ENCODE data around the gene NACC2. TPM values are rescaled to one million over a fixed set of nuclear protein-coding genes. Genes with fewer than 3 reads are reported as not detected.

The NACC2 gene, protein sequence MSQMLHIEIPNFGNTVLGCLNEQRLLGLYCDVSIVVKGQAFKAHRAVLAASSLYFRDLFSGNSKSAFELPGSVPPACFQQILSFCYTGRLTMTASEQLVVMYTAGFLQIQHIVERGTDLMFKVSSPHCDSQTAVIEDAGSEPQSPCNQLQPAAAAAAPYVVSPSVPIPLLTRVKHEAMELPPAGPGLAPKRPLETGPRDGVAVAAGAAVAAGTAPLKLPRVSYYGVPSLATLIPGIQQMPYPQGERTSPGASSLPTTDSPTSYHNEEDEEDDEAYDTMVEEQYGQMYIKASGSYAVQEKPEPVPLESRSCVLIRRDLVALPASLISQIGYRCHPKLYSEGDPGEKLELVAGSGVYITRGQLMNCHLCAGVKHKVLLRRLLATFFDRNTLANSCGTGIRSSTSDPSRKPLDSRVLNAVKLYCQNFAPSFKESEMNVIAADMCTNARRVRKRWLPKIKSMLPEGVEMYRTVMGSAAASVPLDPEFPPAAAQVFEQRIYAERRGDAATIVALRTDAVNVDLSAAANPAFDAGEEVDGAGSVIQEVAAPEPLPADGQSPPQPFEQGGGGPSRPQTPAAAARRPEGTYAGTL
- 10 to 100 TPM; 15.0 to 35.2 (median 20.7) TPM for total RNA-seq

DNA sequence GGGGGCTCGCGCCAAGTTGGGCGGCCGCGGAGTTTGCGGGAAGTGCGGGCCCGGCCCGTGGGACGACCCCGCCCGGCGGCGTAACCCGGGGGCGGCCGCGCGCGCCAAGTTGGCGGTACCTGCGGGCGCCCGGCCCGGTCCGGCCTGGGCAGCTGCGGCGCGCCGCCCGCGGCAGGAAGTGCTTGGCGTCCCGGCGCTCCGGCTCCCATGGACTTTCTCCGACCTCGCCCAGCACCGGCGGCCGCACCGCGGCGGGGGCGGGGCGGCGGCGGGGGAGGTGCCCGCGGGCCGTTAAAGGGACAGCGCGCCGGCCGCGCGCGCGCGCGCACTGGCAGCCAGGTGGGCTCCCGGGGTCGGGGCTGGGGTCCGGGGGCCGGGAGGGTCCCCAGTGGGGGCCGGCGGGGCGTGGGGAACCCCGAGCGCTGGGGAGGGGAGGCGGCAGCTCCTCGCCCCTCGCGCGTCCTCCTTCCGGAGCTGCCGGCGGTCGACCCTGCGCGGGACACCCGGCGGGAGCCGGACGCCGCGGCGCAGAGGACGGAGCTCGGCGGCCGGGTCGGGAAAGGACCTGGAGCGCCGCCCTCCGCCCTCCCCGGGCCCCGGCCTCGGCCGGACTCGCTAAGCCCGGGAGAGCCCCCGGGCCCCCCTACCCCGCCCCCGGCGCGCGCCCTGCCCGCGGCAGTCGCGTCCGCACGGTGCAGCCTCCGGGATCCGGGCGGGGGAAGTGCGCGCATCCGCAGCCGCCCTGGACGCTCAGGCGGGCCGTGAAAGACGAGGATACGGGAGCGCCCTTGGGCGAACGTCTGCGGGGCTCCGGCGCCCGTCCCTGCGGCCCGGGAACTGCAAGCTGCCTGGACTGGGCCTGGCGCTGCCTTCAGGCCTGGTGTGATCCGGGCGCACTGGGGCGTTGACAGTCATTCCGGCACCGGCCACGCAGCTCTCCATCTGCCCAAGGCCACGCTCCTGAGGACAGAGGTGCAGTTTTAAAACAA is at the start of gene NACC2:
Gene NACC2, minus strand, starts transcription at position 220 of the 989 bp plus-strand sequence. CDS start 44,768 bp downstream, outside the sequence.
- TF ChIP-seq, protein P1, sequence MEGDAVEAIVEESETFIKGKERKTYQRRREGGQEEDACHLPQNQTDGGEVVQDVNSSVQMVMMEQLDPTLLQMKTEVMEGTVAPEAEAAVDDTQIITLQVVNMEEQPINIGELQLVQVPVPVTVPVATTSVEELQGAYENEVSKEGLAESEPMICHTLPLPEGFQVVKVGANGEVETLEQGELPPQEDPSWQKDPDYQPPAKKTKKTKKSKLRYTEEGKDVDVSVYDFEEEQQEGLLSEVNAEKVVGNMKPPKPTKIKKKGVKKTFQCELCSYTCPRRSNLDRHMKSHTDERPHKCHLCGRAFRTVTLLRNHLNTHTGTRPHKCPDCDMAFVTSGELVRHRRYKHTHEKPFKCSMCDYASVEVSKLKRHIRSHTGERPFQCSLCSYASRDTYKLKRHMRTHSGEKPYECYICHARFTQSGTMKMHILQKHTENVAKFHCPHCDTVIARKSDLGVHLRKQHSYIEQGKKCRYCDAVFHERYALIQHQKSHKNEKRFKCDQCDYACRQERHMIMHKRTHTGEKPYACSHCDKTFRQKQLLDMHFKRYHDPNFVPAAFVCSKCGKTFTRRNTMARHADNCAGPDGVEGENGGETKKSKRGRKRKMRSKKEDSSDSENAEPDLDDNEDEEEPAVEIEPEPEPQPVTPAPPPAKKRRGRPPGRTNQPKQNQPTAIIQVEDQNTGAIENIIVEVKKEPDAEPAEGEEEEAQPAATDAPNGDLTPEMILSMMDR (IDR thresholded peaks at IDR 0.05; ENCODE audit: low read depth) = no peak

DNA sequence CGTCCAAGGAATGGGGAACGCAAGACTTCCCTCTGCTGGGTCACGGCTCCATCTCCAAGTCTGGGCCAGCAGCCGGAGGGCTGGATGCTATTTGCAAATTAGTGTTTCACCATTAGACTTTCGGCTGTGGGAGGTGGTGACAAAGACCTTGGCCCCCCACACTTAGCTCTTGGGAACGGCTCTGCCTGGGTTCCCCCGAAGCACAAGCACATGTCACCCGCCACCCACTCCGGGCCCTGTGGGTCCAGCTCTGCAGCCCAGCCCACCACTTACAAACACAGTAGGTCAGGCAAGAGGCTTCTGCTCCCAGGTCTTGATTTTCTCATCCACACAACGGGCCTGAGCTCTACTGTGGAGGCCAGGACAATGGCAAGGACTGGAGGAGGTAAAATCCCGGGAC is 49.4 kb upstream of the NACC2 start:
- TF ChIP-seq, protein P1 (IDR thresholded peaks at IDR 0.05; ENCODE audit: low read depth) = no peak

DNA sequence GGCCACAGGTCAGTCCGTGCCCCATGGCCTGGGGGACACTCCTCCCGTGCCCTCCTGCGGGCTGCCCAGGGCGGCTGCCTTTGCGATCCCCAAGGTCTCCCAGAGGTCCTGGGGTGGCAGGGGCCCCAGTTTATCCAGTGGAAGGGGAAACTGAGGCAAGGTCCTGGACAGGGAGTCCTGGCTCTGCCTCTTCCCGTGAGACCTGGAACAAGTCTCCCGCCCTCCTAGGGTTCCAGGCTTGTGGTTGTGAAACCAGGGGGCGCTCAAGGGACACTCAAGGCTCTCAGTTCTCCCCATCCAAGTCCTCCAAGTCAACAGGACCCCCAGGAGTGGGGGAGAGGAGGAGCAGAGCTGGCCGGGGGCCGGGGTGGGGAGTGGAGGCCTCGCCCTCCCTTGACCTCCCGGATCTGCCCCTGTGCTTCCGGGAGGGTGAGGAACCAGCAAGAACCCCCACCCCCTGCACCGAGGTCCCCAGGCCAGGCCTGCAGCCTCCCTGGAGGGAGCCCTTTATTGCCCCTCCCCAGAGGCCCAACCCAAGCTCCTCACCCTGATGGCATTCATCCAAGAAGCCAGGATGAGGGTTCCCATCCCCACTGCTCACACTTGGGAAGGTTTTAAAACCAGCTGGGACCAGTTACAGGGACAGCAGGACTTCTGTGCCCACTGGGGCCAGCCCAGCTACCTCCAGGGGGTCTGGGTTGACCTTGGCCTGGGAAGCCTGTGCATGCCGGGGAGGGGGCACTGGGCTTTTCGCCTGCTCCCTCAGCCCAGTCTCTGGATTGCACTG is 48.3 kb upstream of the NACC2 start:
- TF ChIP-seq, protein P1 (IDR thresholded peaks at IDR 0.05; ENCODE audit: low read depth) = no peak

DNA sequence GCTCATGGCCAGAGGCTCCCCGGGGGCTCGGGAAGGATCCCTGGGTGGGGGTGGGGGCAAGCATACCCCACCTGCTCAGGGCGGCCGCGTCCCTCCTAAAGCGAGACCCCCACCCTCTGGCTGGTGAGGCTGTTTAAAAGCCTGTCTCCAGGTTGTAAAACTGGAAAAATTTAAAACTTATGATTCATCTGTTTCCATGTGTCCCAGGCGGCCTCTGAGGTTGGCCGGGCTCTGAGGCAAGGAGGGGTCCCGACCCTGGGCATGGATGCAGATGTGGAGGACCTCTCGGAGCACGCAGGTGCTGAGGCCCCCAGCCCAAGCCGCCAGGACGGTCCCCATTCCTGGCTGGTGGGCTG is 47.7 kb upstream of the NACC2 start:
- TF ChIP-seq, protein P1 (IDR thresholded peaks at IDR 0.05; ENCODE audit: low read depth) = no peak

DNA sequence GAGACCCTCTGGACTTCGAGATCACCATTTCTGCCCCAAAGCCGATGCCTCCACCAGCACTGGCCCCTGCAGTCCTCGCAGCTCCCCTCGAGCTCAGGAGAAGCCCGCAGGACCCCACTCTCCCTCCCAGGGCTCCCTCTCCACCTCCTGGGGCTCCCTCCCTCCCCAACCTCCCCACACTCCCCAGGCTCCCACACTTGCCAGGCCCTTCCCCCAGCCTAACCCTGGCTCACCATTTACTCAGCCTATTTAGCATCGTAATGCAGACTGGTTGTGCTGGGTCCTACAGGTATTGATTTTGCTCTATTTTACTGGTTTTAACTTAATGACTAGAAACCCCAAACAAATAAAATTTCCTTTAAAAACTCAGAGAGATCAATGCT is 47.3 kb upstream of the NACC2 start:
- TF ChIP-seq, protein P1 (IDR thresholded peaks at IDR 0.05; ENCODE audit: low read depth) = no peak

DNA sequence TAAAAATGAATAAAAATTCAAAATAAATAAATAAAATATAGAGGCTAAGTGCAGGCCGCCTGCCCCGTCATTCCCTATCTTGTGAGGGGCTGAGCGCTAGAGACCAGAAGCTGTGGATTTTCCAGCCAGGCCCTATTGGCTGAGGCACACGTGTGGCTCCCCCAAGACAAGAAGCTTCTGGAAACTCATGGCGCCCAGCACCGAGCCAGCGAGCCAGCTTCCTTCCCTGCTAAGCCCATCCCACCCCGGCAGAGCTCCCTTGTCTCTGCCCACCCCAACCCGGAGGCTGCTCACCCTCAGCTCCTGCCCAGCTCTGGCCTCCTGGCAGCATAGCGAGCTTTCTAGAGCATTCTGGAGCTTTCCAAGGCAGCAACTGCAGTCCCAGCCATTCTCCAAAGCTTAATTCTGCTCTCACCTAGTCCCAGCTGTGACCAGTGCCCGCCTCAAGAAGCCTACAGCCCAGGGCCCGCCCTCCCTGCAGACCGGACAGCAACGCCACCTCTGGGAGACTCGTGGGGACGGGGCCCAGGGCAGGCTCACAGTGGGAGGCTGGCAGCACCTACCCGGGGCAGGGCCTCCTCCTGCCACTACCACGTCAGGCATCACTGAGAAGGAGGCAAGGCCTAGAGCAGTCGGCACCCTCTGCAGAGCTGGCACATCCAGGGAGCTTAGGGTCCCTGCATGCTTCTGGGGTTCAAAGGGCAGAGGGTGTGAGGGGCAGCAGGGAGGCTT is 46.8 kb upstream of the NACC2 start:
- TF ChIP-seq, protein P1 (IDR thresholded peaks at IDR 0.05; ENCODE audit: low read depth) = no peak
